Mesodermal cell (in vitro differentiated cells): ENCODE measurements around the gene ADARB2.

Experiments used
- H3K27ac ChIP-seq: 2 replicates; pipeline ENCODE4 v1.7.0; 2013; ENCODE audit warnings: mild to moderate bottlenecking, low read depth, low read length, moderate library complexity; ENCODE audit not compliant: severe bottlenecking
- H3K36me3 ChIP-seq: 2 replicates; pipeline ENCODE4 v1.7.1; 2013; ENCODE audit warnings: mild to moderate bottlenecking, low read length, moderate library complexity; ENCODE audit not compliant: control insufficient read depth, insufficient read depth
- H3K4me1 ChIP-seq: one replicate; pipeline ENCODE4 v1.7.1; 2013; ENCODE audit warnings: mild to moderate bottlenecking, low read length; ENCODE audit not compliant: insufficient read depth, control insufficient read depth, poor library complexity, severe bottlenecking
- H3K4me3 ChIP-seq: 2 replicates; pipeline ENCODE4 v1.7.0; 2013; ENCODE audit warnings: low read length, control low read depth, mild to moderate bottlenecking; ENCODE audit not compliant: insufficient read depth, poor library complexity, severe bottlenecking; ENCODE audit errors: extremely low read depth
- H3K9me3 ChIP-seq: 2 replicates; pipeline ENCODE4 v1.7.1; 2013; ENCODE audit warnings: mild to moderate bottlenecking, low read length, moderate library complexity; ENCODE audit not compliant: control insufficient read depth
- WGBS, 2 experiments: methylation state at CpG; one replicate each; pipeline ENCODE4 v1.1.5; 2013; ENCODE audit warnings: missing lambda C conversion rate in 2 of 2; ENCODE audit not compliant: insufficient coverage in 2 of 2; 5-methylcytosine and 5-hydroxymethylcytosine counted together

The ADARB2 gene

GRCh38 chr10:1141701-1142100 is 595.6 kb downstream of the ADARB2 start:
- peaks cover 6% of the 10 kb centered on the region for H3K9me3 ChIP-seq
- H3K4me3 ChIP-seq, result no peak overlapping the region
- H3K27ac ChIP-seq, result no peak overlapping the region
- H3K4me1 ChIP-seq, result no peaks in the 10 kb centered on the region
- no peaks in the 10 kb centered on the region for H3K36me3 ChIP-seq
- WGBS, 2 experiments, result 90 to 92% methylated on average over 10 to 11 of the region's 11 CpGs

GRCh38 chr10:1141261-1141660 is 596.1 kb downstream of the ADARB2 start:
- Histone ChIP-seq H3K4me3 (no peak overlapping the region), H3K27ac (no peak overlapping the region), H3K4me1 (no peaks in the 10 kb centered on the region), H3K9me3 (peaks cover 6% of the 10 kb centered on the region), H3K36me3 (no peaks in the 10 kb centered on the region)
- WGBS, 2 experiments, result 65 to 78% methylated on average over 5 to 6 of the region's 7 CpGs

GRCh38 chr10:1138529-1138928 is 598.8 kb downstream of the ADARB2 start:
- Histone ChIP-seq H3K36me3 (no peaks in the 10 kb centered on the region), H3K4me3 (no peak overlapping the region), H3K4me1 (no peaks in the 10 kb centered on the region), H3K9me3 (no peaks in the 10 kb centered on the region), H3K27ac (no peak overlapping the region)
- WGBS, 2 experiments, result 100% methylated on average over 1 of the region's 1 CpG; no CpG with 5 or more reads in 1 of the 2 experiments

- WGBS, 2 experiments, result 95 to 96% methylated on average over 3 to 7 of the region's 10 CpGs
- no peak overlapping the region for H3K4me3 ChIP-seq
- no peaks in the 10 kb centered on the region for H3K9me3 ChIP-seq
- H3K27ac ChIP-seq, result no peak overlapping the region
- H3K36me3 ChIP-seq, result no peaks in the 10 kb centered on the region
- no peaks in the 10 kb centered on the region for H3K4me1 ChIP-seq
Measured at GRCh38 chr10:1137499-1138163, 599.7 kb downstream of the ADARB2 start.

- Histone ChIP-seq H3K4me1 (no peaks in the 10 kb centered on the region), H3K27ac (no peak overlapping the region), H3K4me3 (no peak overlapping the region), H3K9me3 (no peaks in the 10 kb centered on the region), H3K36me3 (peaks cover 9% of the 10 kb centered on the region)
Measured at GRCh38 chr10:1136268-1136667, 601.1 kb downstream of the ADARB2 start.

- Histone ChIP-seq H3K27ac (no peak overlapping the region), H3K9me3 (no peaks in the 10 kb centered on the region), H3K4me3 (no peak overlapping the region), H3K4me1 (no peaks in the 10 kb centered on the region), H3K36me3 (peaks cover 30% of the 10 kb centered on the region)
- WGBS, 2 experiments, result no CpG with 5 or more reads among the region's 2 CpGs
Measured at GRCh38 chr10:1134156-1134555, 603.2 kb downstream of the ADARB2 start.

GRCh38 chr10:1133495-1134045 is 603.8 kb downstream of the ADARB2 start:
- Histone ChIP-seq H3K4me1 (no peaks in the 10 kb centered on the region), H3K36me3 (peaks cover 36% of the 10 kb centered on the region), H3K4me3 (no peak overlapping the region), H3K9me3 (no peaks in the 10 kb centered on the region), H3K27ac (no peak overlapping the region)
- WGBS, 2 experiments, result 84 to 97% methylated on average over 3 of the region's 3 CpGs

- no peaks in the 10 kb centered on the region for H3K4me1 ChIP-seq
- WGBS, 2 experiments, result 90 to 92% methylated on average over 8 of the region's 10 CpGs
- no peaks in the 10 kb centered on the region for H3K9me3 ChIP-seq
- H3K4me3 ChIP-seq, result no peak overlapping the region
- no peak overlapping the region for H3K27ac ChIP-seq
- peaks cover 43% of the 10 kb centered on the region for H3K36me3 ChIP-seq
Measured at GRCh38 chr10:1132584-1132983, 604.7 kb downstream of the ADARB2 start.

GRCh38 chr10:1130995-1131790 is 606.1 kb downstream of the ADARB2 start:
- WGBS, 2 experiments, result 88 to 92% methylated on average over 10 to 11 of the region's 12 CpGs
- no peaks in the 10 kb centered on the region for H3K4me1 ChIP-seq

GRCh38 chr10:1130226-1130625 is 607.1 kb downstream of the ADARB2 start:
- H3K27ac ChIP-seq, result no peak overlapping the region
- no peak overlapping the region for H3K4me3 ChIP-seq
- H3K4me1 ChIP-seq, result no peaks in the 10 kb centered on the region
- WGBS, 2 experiments, result 92 to 95% methylated on average over 9 to 10 of the region's 10 CpGs
- H3K36me3 ChIP-seq, result peaks cover 61% of the 10 kb centered on the region
- no peaks in the 10 kb centered on the region for H3K9me3 ChIP-seq

More at GRCh38 chr10:1130995-1131790, 606.1 kb downstream of the ADARB2 start:
- no peaks in the 10 kb centered on the region for H3K9me3 ChIP-seq
- no peak overlapping the region for H3K27ac ChIP-seq
- H3K4me3 ChIP-seq, result no peak overlapping the region
- H3K36me3 ChIP-seq, result peaks cover 55% of the 10 kb centered on the region

GRCh38 chr10:1128649-1129048 is 608.7 kb downstream of the ADARB2 start:
- peaks cover 77% of the 10 kb centered on the region for H3K36me3 ChIP-seq

More at GRCh38 chr10:1128649-1129048, 608.7 kb downstream of the ADARB2 start:
- no peaks in the 10 kb centered on the region for H3K4me1 ChIP-seq
- 96 to 97% methylated on average over 21 of the region's 21 CpGs for WGBS, 2 experiments
- H3K9me3 ChIP-seq, result no peaks in the 10 kb centered on the region
- H3K27ac ChIP-seq, result no peak overlapping the region
- H3K4me3 ChIP-seq, result no peak overlapping the region
